Fibroblast of lung (primary cell): ENCODE results near the gene INMT. TPM values are rescaled to one million over a fixed set of nuclear protein-coding genes. Genes with fewer than 3 reads are reported as not detected.

Experiments
- DNase-seq, 2 donors: peaks; one replicate each; pipeline versions ENCODE4 v3.0.0 to v3.0.0-alpha.2; 2010; ENCODE audit warnings: low read depth in 2 of 2
- H2AFZ ChIP-seq: 2 replicates; pipeline ENCODE4 v1.5.1; 2012; ENCODE audit warnings: low read length, control low read depth, inconsistent platforms
- H3K27ac ChIP-seq: 2 replicates; pipeline ENCODE4 v1.5.1; 2011; ENCODE audit warnings: low read length, control low read depth; ENCODE audit not compliant: insufficient read depth
- H3K27me3 ChIP-seq: 2 replicates; pipeline ENCODE4 v1.5.1; 2011; ENCODE audit warnings: mild to moderate bottlenecking, low read length; ENCODE audit not compliant: control insufficient read depth, insufficient read depth
- H3K36me3 ChIP-seq: 2 replicates; pipeline ENCODE4 v1.5.1; 2011; ENCODE audit warnings: low read length; ENCODE audit not compliant: control insufficient read depth, insufficient read depth
- H3K4me1 ChIP-seq: 2 replicates; pipeline ENCODE4 v1.5.1; 2011; ENCODE audit warnings: low read length; ENCODE audit not compliant: control insufficient read depth, insufficient read depth; ENCODE audit errors: extremely low read depth
- H3K4me2 ChIP-seq: 2 replicates; pipeline ENCODE4 v1.5.1; 2011; ENCODE audit warnings: low read length, control low read depth; ENCODE audit not compliant: insufficient read depth; ENCODE audit errors: extremely low read depth
- H3K4me3 ChIP-seq, 4 experiments: fragments of 200-600 bp in 1 of 4; sonication (generic) in 1 of 4; replicated peaks in 1 of 4; 2 replicates each; pipeline ENCODE4 v1.5.1; 2011 to 2016; ENCODE audit warnings: low read length in 4 of 4, low read depth in 3 of 4, mild to moderate bottlenecking in 3 of 4, control low read depth in 2 of 4, inconsistent platforms in 1 of 4, mixed read lengths in 1 of 4; ENCODE audit not compliant: insufficient read depth in 1 of 4; ENCODE audit errors: control extremely low read depth in 1 of 4
- H3K79me2 ChIP-seq: 2 replicates; pipeline ENCODE4 v1.5.1; 2012; ENCODE audit warnings: mild to moderate bottlenecking, low read length, inconsistent platforms; ENCODE audit not compliant: control insufficient read depth, insufficient read depth
- H3K9ac ChIP-seq: 2 replicates; pipeline ENCODE4 v1.5.1; 2011; ENCODE audit warnings: mild to moderate bottlenecking, low read length, control low read depth; ENCODE audit not compliant: insufficient read depth
- H3K9me3 ChIP-seq: 2 replicates; pipeline ENCODE4 v1.5.1; 2012; ENCODE audit warnings: low read depth, low read length; ENCODE audit not compliant: control insufficient read depth, insufficient read depth
- H4K20me1 ChIP-seq: 2 replicates; pipeline ENCODE4 v1.5.1; 2011; ENCODE audit warnings: low read length; ENCODE audit not compliant: control insufficient read depth, insufficient read depth; ENCODE audit errors: extremely low read depth
- EZH2 ChIP-seq: IDR thresholded peaks from 2 replicates; pipeline ENCODE4 v1.5.1; 2012; ENCODE audit warnings: low read length, control low read depth, mild to moderate bottlenecking; ENCODE audit errors: missing control alignments
- polyA plus RNA-seq, 2 donors: library from polyadenylated mRNA; depleted of rRNA in 1 of 2; stranded (reverse) in 1 of 2; unstranded in 1 of 2; fragments of >200 nt; gene quantifications; 2 replicates each; pipeline ENCODE4 v1.2.1, GENCODE V29; 2011 to 2012; ENCODE audit warnings: missing spikeins in 1 of 2
- total RNA-seq: library from RNA; depleted of rRNA; stranded (reverse); fragments of >200 nt; gene quantifications from 2 replicates; pipeline ENCODE4 v1.2.1, GENCODE V29; 2014
- TF ChIP-seq, protein P1 (sequence below), 2 donors: IDR thresholded peaks in 1 of 2; conservative IDR thresholded peaks in 1 of 2; 1 replicate in 1 of 2; 2 replicates in 1 of 2; pipeline ENCODE4 v1.5.1; 2011 to 2012; ENCODE audit warnings: low read length in 2 of 2, control low read depth in 1 of 2, inconsistent platforms in 1 of 2, low read depth in 1 of 2, mild to moderate bottlenecking in 1 of 2

Gene INMT
- total and polyA plus RNA-seq, 2 donors (not counting 1 experiment from before 2014, with no cell fraction given): 75.8 to 237 TPM

DNA sequence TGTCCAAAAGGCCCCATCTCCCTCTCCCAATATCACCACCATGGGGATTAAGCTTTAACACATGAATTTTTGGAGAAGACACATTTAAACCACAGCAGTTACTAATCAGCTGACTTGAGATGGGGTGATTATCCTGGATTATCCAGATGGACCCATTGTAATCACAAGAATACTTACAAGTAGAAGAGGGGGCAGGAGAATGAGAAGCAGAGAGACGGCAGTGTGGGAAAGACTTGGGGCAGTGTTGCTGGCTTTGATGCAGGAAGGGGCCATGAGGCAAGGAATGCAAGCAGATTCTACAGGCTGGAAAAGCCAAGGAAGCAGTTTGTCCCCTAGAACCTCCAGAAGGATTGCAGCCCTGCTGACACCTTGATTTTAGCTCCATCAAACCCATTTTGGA lies 30.7 kb upstream of the INMT start:
- H4K20me1 ChIP-seq: no peaks in the 10 kb centered on the region
- no peak overlapping the region for H3K4me2 ChIP-seq
- no peaks in the 10 kb centered on the region for H3K4me1 ChIP-seq
- H3K9me3 ChIP-seq: no peaks in the 10 kb centered on the region
- no peaks in the 10 kb centered on the region for H3K36me3 ChIP-seq
- H3K4me3 ChIP-seq: no peak overlapping the region
- peaks cover 4% of the 10 kb centered on the region for H3K27me3 ChIP-seq
- H3K9ac ChIP-seq: no peak overlapping the region
- no peak overlapping the region for H2AFZ ChIP-seq
- no peak overlapping the region for H3K27ac ChIP-seq
- no peak for DNase-seq
- no peak for TF ChIP-seq EZH2
- TF ChIP-seq, protein P1, sequence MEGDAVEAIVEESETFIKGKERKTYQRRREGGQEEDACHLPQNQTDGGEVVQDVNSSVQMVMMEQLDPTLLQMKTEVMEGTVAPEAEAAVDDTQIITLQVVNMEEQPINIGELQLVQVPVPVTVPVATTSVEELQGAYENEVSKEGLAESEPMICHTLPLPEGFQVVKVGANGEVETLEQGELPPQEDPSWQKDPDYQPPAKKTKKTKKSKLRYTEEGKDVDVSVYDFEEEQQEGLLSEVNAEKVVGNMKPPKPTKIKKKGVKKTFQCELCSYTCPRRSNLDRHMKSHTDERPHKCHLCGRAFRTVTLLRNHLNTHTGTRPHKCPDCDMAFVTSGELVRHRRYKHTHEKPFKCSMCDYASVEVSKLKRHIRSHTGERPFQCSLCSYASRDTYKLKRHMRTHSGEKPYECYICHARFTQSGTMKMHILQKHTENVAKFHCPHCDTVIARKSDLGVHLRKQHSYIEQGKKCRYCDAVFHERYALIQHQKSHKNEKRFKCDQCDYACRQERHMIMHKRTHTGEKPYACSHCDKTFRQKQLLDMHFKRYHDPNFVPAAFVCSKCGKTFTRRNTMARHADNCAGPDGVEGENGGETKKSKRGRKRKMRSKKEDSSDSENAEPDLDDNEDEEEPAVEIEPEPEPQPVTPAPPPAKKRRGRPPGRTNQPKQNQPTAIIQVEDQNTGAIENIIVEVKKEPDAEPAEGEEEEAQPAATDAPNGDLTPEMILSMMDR (conservative IDR thresholded peaks at IDR 0.05 in 1 of 2, IDR thresholded peaks at IDR 0.05 in 1 of 2; ENCODE audit: low read depth in 1 of 2, low read length in 2 of 2): no peak
- H3K79me2 ChIP-seq: no peaks in the 10 kb centered on the region

DNA sequence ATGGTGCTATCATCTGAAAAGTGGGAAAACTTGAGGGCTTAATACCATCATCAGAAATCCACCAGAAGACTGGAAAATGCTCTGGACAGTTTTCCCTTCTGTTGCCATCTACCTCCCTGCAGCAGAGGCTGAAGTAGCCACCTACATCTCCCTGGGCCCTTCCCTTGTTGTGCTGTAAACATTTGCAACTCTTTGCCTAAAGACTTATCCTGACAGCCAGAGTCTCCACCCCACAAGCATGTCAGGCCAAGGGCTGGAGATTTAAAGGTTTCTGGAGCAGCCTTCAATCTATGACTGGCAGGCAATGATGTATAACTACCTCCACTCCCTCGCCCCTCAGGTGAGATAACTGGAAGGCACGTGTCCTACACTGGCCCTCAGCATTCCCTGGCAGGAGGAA lies 29.7 kb upstream of the INMT start:
- no peak overlapping the region for H3K27ac ChIP-seq
- TF ChIP-seq EZH2: no peak
- TF ChIP-seq, protein P1 (conservative IDR thresholded peaks at IDR 0.05 in 1 of 2, IDR thresholded peaks at IDR 0.05 in 1 of 2; ENCODE audit: low read depth in 1 of 2, low read length in 2 of 2): no peak
- no peaks in the 10 kb centered on the region for H4K20me1 ChIP-seq
- peaks cover 6% of the 10 kb centered on the region for H3K27me3 ChIP-seq
- no peak overlapping the region for H3K9ac ChIP-seq
- no peaks in the 10 kb centered on the region for H3K4me1 ChIP-seq
- no peaks in the 10 kb centered on the region for H3K79me2 ChIP-seq
- no peaks in the 10 kb centered on the region for H3K36me3 ChIP-seq
- H3K9me3 ChIP-seq: no peaks in the 10 kb centered on the region
- no peak overlapping the region for H3K4me3 ChIP-seq
- no peak overlapping the region for H2AFZ ChIP-seq
- DNase-seq: no peak
- H3K4me2 ChIP-seq: no peak overlapping the region

DNA sequence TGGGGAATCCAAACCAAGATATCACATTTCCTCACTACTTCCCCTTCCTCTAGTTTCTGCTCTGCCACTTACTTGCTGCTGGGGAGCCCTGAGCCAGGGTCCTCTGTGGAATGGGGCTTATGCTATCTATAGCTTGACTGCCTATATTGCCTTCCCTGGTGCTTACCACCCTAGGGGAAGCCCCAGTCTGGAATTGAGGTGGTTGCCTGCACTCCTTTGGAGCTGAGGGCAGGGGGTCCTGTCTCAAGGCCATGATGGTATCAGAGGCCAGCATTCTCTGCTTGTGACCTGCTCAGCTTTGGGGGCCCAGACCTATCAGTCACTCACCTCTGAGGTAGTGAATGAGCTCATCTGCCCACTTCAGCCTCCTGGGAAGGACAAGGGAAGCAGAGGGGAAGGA lies 29.3 kb upstream of the INMT start:
- no peaks in the 10 kb centered on the region for H3K79me2 ChIP-seq
- H3K9me3 ChIP-seq: no peaks in the 10 kb centered on the region
- no peak overlapping the region for H2AFZ ChIP-seq
- no peak overlapping the region for H3K27ac ChIP-seq
- H3K36me3 ChIP-seq: no peaks in the 10 kb centered on the region
- H3K4me1 ChIP-seq: no peaks in the 10 kb centered on the region
- no peak overlapping the region for H3K9ac ChIP-seq
- TF ChIP-seq EZH2: no peak
- TF ChIP-seq, protein P1 (conservative IDR thresholded peaks at IDR 0.05 in 1 of 2, IDR thresholded peaks at IDR 0.05 in 1 of 2; ENCODE audit: low read depth in 1 of 2, low read length in 2 of 2): no peak
- H4K20me1 ChIP-seq: no peaks in the 10 kb centered on the region
- peaks cover 6% of the 10 kb centered on the region for H3K27me3 ChIP-seq
- DNase-seq: no peak
- no peak overlapping the region for H3K4me2 ChIP-seq
- H3K4me3 ChIP-seq: no peak overlapping the region
